ENCODE results near the gene JAKMIP1.
"Not testable (repeated sequence)": the region's sequence is repeated elsewhere in the genome, so short reads cannot be mapped to it uniquely, and the experiment has no call there.

DNA sequence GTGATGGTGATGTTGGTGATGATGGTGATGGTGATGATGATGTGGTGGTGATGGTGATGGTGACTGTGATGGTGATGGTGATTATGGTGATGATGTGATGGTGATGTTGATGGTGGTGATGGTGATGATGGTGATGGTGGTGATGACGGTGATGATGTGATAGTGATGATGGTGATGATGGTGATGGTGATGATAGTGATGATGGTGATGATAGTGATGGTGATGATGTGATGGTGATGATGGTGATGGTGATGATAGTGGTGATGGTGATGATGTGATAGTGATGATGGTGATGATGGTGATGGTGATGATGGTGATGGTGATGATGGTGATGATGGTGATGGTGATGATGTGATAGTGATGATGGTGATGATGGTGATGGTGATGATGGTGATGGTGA lies 196.9 kb downstream of the JAKMIP1 start:
- TF ChIP-seq, protein P1, sequence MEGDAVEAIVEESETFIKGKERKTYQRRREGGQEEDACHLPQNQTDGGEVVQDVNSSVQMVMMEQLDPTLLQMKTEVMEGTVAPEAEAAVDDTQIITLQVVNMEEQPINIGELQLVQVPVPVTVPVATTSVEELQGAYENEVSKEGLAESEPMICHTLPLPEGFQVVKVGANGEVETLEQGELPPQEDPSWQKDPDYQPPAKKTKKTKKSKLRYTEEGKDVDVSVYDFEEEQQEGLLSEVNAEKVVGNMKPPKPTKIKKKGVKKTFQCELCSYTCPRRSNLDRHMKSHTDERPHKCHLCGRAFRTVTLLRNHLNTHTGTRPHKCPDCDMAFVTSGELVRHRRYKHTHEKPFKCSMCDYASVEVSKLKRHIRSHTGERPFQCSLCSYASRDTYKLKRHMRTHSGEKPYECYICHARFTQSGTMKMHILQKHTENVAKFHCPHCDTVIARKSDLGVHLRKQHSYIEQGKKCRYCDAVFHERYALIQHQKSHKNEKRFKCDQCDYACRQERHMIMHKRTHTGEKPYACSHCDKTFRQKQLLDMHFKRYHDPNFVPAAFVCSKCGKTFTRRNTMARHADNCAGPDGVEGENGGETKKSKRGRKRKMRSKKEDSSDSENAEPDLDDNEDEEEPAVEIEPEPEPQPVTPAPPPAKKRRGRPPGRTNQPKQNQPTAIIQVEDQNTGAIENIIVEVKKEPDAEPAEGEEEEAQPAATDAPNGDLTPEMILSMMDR (IDR thresholded peaks at IDR 0.05), result not testable (repeated sequence)
- TF ChIP-seq POLR2A (IDR thresholded peaks at IDR 0.05), result not testable (repeated sequence)

Measured in esophagus squamous epithelium (tissue), 4 donors.